ENCODE measurements around the gene MAP3K5. TPM values are rescaled to one million over a fixed set of nuclear protein-coding genes. Genes with fewer than 3 reads are reported as not detected.
A peak's percentile ranks its signal among the peaks of the same experiment; 100 is the strongest.

Gene MAP3K5
- total RNA-seq, 4 donors from 2014 or later, result 16.2 to 52.7 (median 34.8) TPM

DNA sequence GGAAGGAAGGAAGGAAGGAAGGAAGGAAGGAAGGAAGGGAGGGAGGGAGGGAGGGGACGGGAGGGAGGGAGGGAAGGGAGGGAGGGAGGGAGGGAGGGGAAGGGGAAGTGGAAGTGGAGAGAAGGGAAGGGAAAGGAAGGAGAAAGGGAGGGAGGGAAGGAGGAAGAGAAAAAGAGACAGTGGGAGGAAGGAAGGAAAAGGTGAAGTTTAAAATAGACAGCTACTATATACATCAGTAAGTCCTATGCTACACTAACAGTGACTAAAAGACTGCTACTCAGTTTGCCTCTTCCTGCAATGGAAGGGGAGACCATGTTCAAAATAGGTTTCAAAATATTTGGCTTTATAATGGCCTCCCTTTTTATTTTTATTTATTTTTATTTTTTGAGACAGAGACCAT is 22.5 kb downstream of the MAP3K5 start:
- H3K4me3 ChIP-seq, result no peak overlapping the region
- peaks cover 8 to 50% (median 11%) of the 10 kb centered on the region in 4 donors for H3K4me1 ChIP-seq
- in situ Hi-C loops (cut with MboI; ENCODE audit: low pct_ligation_motif_present in 1 of 4, low pct_unique_long_range_greater_than_20kb in 1 of 4, low sequenced_read_pairs in 3 of 4), result no loop called here
- DNase-seq, result no peak
- no peak overlapping the region for H3K27ac ChIP-seq
- no peaks in the 10 kb centered on the region for H3K36me3 ChIP-seq
- H3K27me3 ChIP-seq, result no peaks in the 10 kb centered on the region
- no CpG with 5 or more reads among the region's 1 CpG for WGBS, 2 donors (ENCODE audit: low coverage in 1 of 2)
- H3K9me3 ChIP-seq, result no peaks in the 10 kb centered on the region
- TF ChIP-seq EP300 (IDR thresholded peaks at IDR 0.05; ENCODE audit: low read depth) (no peak), POLR2AphosphoS5 (IDR thresholded peaks at IDR 0.05) (no peak), POLR2A (IDR thresholded peaks at IDR 0.05) (no peak)
- TF ChIP-seq, protein P1, sequence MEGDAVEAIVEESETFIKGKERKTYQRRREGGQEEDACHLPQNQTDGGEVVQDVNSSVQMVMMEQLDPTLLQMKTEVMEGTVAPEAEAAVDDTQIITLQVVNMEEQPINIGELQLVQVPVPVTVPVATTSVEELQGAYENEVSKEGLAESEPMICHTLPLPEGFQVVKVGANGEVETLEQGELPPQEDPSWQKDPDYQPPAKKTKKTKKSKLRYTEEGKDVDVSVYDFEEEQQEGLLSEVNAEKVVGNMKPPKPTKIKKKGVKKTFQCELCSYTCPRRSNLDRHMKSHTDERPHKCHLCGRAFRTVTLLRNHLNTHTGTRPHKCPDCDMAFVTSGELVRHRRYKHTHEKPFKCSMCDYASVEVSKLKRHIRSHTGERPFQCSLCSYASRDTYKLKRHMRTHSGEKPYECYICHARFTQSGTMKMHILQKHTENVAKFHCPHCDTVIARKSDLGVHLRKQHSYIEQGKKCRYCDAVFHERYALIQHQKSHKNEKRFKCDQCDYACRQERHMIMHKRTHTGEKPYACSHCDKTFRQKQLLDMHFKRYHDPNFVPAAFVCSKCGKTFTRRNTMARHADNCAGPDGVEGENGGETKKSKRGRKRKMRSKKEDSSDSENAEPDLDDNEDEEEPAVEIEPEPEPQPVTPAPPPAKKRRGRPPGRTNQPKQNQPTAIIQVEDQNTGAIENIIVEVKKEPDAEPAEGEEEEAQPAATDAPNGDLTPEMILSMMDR (IDR thresholded peaks at IDR 0.05), result no peak
- intact Hi-C loops (cut with DNase I; ENCODE audit: low total_unique reads), result no loop called here

DNA sequence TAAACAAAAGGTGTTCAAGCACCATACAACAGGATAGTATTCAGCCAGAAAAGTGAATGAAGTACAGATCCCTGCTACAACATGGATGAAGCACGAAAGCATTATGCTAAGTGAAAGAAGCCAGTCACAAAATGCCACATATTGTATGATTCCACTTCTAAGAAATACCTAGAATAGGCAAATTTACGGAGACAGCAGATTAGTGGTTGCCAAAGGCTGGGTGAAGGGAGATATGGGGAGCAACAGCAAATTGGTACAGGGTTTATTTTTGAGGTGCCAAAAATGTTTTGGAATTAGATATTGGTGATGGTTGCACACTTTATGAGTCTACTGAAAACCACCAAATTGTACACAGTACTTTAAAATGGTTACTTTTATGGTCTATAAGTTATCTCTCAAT is 23.2 kb downstream of the MAP3K5 start:
- peaks cover 8 to 47% (median 11%) of the 10 kb centered on the region in 4 donors for H3K4me1 ChIP-seq
- H3K4me3 ChIP-seq, result no peak overlapping the region
- H3K27ac ChIP-seq, result no peak overlapping the region
- in situ Hi-C loops (cut with MboI; ENCODE audit: low pct_ligation_motif_present in 1 of 4, low pct_unique_long_range_greater_than_20kb in 1 of 4, low sequenced_read_pairs in 3 of 4), result no loop called here
- H3K27me3 ChIP-seq, result no peaks in the 10 kb centered on the region
- no peaks in the 10 kb centered on the region for H3K36me3 ChIP-seq
- no peaks in the 10 kb centered on the region for H3K9me3 ChIP-seq
- no peak for DNase-seq
- intact Hi-C loops (cut with DNase I; ENCODE audit: low total_unique reads), result no loop called here
- TF ChIP-seq POLR2AphosphoS5 (IDR thresholded peaks at IDR 0.05) (no peak), EP300 (IDR thresholded peaks at IDR 0.05; ENCODE audit: low read depth) (no peak), POLR2A (IDR thresholded peaks at IDR 0.05) (no peak)
- TF ChIP-seq, protein P1 (IDR thresholded peaks at IDR 0.05), result no peak
- WGBS, 2 donors (ENCODE audit: low coverage in 1 of 2), result 94 to 100% methylated on average over 2 of the region's 2 CpGs

DNA sequence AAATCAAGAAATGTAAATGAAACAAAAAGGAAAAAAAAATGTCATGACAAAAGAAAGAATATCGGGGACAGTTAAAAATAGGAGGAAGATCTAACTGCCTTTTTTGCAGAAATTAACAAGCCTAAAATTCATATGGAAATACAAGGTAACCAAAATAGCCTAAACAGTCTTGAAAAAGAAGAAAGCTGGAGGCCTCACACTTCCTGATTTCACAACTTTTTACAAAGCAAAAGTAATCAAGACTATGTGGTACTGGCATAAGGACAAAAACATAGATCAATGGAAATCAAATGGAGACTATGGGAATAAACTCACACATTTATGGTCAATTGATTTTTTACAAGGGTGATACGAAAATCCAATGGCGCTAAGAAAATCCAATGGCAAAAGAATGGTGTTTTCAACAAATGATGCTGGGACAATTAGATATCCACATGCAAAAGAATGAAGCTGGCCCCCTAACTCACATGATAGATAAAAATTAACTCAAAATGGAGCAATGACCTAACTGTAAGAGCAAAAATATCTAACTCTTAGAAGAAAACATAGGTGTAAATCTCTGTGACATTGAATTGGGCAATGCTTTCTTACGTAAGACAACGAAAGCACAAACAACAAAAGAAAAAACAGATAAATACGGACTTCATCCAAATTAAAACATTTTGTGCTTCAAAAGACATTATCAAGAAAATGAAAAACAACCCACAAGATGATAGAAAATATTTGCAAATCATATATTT is 24.5 kb downstream of the MAP3K5 start:
- Histone ChIP-seq H3K36me3 (no peaks in the 10 kb centered on the region), H3K27me3 (no peaks in the 10 kb centered on the region), H3K4me3 (no peak overlapping the region), H3K27ac (peak overlapping the region in 3 of 4 donors; percentile 2 to 55 (median 19)), H3K4me1 (peaks cover 13 to 54% (median 17%) of the 10 kb centered on the region in 4 donors), H3K9me3 (no peaks in the 10 kb centered on the region)
- in situ Hi-C loops (cut with MboI; ENCODE audit: low pct_ligation_motif_present in 1 of 4, low pct_unique_long_range_greater_than_20kb in 1 of 4, low sequenced_read_pairs in 3 of 4) (no loop called here), intact Hi-C loops (cut with DNase I; ENCODE audit: low total_unique reads) (no loop called here)
- no peak for DNase-seq
- TF ChIP-seq POLR2A (IDR thresholded peaks at IDR 0.05) (no peak), EP300 (IDR thresholded peaks at IDR 0.05; ENCODE audit: low read depth) (no peak), POLR2AphosphoS5 (IDR thresholded peaks at IDR 0.05) (no peak)
- TF ChIP-seq, protein P1 (IDR thresholded peaks at IDR 0.05), result no peak
- WGBS, 2 donors (ENCODE audit: low coverage in 1 of 2), result 82 to 87% methylated on average over 6 of the region's 6 CpGs

DNA sequence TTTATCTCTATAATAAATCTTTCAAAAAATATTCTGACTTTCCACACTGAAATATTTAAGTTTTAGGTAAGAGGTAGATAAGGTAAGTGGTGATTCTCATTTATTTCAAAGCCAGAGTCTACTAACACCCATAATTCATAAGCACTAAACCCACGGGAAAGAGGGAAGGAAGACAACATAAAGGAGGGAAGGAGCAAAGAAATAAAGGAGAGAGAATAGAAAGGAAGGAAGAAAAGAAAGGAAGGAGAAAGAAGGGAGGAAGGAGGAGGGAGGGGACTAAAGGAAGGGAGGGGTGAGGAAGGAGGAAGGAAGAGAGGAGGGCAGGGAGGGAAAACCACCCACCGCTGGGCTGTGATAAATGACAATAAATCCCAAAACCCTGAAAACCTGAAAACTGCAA is 25.2 kb downstream of the MAP3K5 start:
- Histone ChIP-seq H3K36me3 (no peaks in the 10 kb centered on the region), H3K27me3 (no peaks in the 10 kb centered on the region), H3K9me3 (no peaks in the 10 kb centered on the region), H3K4me3 (no peak overlapping the region), H3K27ac (peak overlapping the region in 3 of 4 donors; percentile 2 to 55 (median 19)), H3K4me1 (peaks cover 19 to 56% (median 23%) of the 10 kb centered on the region in 4 donors)
- no peak for TF ChIP-seq POLR2AphosphoS5 (IDR thresholded peaks at IDR 0.05)
- TF ChIP-seq EP300 (IDR thresholded peaks at IDR 0.05; ENCODE audit: low read depth), result no peak
- TF ChIP-seq POLR2A (IDR thresholded peaks at IDR 0.05), result no peak
- TF ChIP-seq, protein P1 (IDR thresholded peaks at IDR 0.05), result no peak
- intact Hi-C loops (cut with DNase I; ENCODE audit: low total_unique reads) (no loop called here), in situ Hi-C loops (cut with MboI; ENCODE audit: low pct_ligation_motif_present in 1 of 4, low pct_unique_long_range_greater_than_20kb in 1 of 4, low sequenced_read_pairs in 3 of 4) (no loop called here)
- 45 to 50% methylated on average over 1 to 2 of the region's 2 CpGs for WGBS, 2 donors (ENCODE audit: low coverage in 1 of 2)
- DNase-seq, result no peak
